ENCODE data around the gene WDR11. TPM values are rescaled to one million over a fixed set of nuclear protein-coding genes. Genes with fewer than 3 reads are reported as not detected.

Gene WDR11
- total and polyA plus RNA-seq, 9 of the 15 experiments (the other 6 are each of a cell fraction or from before 2014, with no cell fraction given): 12.4 to 50.7 (median 23.6) TPM

DNA sequence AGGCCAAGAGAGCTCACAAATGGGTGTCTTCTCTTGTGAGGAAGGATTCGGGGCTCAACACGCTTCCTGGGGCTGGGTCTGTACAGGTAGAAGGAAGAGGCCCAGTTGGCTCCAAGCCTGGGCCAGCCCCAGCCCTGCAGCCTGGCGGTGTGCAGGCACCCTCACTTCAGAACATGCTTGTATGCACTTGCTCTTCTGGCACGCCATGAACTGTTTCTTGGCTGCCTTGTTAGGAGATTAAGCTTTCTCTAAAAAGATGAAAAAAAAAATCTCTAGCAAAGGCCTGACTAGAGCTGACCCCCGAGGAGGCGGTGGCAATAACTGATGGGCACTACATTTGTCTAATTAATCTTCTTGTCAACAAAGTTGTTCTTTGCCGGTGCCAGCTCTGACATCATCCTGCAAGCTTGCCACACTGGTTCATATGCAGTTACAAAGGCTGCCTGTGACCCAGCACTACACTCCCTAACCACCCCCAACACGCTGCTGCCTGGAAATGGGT lies 94.7 kb downstream of the WDR11 start (continued):
- TF ChIP-seq, protein P1, sequence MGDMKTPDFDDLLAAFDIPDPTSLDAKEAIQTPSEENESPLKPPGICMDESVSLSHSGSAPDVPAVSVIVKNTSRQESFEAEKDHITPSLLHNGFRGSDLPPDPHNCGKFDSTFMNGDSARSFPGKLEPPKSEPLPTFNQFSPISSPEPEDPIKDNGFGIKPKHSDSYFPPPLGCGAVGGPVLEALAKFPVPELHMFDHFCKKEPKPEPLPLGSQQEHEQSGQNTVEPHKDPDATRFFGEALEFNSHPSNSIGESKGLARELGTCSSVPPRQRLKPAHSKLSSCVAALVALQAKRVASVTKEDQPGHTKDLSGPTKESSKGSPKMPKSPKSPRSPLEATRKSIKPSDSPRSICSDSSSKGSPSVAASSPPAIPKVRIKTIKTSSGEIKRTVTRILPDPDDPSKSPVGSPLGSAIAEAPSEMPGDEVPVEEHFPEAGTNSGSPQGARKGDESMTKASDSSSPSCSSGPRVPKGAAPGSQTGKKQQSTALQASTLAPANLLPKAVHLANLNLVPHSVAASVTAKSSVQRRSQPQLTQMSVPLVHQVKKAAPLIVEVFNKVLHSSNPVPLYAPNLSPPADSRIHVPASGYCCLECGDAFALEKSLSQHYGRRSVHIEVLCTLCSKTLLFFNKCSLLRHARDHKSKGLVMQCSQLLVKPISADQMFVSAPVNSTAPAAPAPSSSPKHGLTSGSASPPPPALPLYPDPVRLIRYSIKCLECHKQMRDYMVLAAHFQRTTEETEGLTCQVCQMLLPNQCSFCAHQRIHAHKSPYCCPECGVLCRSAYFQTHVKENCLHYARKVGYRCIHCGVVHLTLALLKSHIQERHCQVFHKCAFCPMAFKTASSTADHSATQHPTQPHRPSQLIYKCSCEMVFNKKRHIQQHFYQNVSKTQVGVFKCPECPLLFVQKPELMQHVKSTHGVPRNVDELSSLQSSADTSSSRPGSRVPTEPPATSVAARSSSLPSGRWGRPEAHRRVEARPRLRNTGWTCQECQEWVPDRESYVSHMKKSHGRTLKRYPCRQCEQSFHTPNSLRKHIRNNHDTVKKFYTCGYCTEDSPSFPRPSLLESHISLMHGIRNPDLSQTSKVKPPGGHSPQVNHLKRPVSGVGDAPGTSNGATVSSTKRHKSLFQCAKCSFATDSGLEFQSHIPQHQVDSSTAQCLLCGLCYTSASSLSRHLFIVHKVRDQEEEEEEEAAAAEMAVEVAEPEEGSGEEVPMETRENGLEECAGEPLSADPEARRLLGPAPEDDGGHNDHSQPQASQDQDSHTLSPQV (IDR thresholded peaks at IDR 0.05): no peak
- TF ChIP-seq ZNF583 (CRISPR knock-in tag; IDR thresholded peaks at IDR 0.05): no peak
- no peak for TF ChIP-seq CCNT2 (IDR thresholded peaks at IDR 0.05; ENCODE audit: borderline replicate concordance, extremely low read depth, insufficient read length, low read depth, low read length)
- no peak for TF ChIP-seq EZH2 (IDR thresholded peaks at IDR 0.05; ENCODE audit: borderline replicate concordance, low read depth, low read length)
- no peak for TF ChIP-seq RNF2 (IDR thresholded peaks at IDR 0.05)
- TF ChIP-seq SPI1 (IDR thresholded peaks at IDR 0.05; ENCODE audit: borderline replicate concordance, low read depth, low read length): no peak
- no peak for TF ChIP-seq ZNF561 (CRISPR knock-in tag; conservative IDR thresholded peaks at IDR 0.05)
- no peak for TF ChIP-seq KLF10 (CRISPR knock-in tag; IDR thresholded peaks at IDR 0.05)
- no peak for TF ChIP-seq MAZ (CRISPR knock-in tag; conservative IDR thresholded peaks at IDR 0.05 in 1 of 2, IDR thresholded peaks at IDR 0.05 in 1 of 2)
- TF ChIP-seq HEY1 (CRISPR knock-in tag; IDR thresholded peaks at IDR 0.05; ENCODE audit: borderline replicate concordance): no peak
- no peak for TF ChIP-seq STAT5A (IDR thresholded peaks at IDR 0.05; ENCODE audit: borderline replicate concordance, low read length)

Data from K562 (cell line).